HG03460 (cell line): ENCODE results near the gene RHOXF1.
"Not testable (repeated sequence)": the region's sequence is repeated elsewhere in the genome, so short reads cannot be mapped to it uniquely, and the experiment has no call there.

ENCODE experiments used
- ATAC-seq: cut with Tn5 transposase; IDR thresholded peaks from one replicate; pipeline ENCODE4 v1.9.1; 2021; ENCODE audit not compliant: unreplicated experiment

RHOXF1 gene, protein sequence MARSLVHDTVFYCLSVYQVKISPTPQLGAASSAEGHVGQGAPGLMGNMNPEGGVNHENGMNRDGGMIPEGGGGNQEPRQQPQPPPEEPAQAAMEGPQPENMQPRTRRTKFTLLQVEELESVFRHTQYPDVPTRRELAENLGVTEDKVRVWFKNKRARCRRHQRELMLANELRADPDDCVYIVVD

DNA sequence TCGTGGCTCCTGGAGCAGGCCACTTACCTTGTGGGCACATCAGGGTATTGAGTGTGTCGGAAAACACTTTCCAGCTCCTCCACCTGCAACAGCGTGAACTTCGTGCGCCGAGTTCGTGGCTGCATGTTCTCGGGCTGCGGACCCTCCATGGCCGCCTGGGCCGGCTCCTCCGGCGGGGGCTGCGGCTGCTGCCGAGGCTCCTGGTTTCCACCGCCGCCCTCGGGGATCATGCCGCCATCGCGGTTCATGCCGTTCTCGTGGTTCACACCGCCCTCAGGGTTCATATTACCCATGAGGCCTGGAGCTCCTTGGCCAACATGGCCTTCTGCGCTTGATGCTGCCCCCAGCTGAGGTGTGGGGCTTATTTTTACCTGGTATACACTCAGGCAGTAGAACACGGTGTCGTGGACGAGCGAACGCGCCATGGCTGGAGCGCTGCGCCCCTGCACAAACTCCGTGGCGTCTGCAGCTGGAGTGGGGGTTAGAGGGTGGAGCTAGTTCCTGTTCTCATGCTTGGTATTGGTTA is at the start of gene RHOXF1:
Gene RHOXF1, minus strand, starts transcription at position 476 of the 526 bp plus-strand sequence. Its CDS starts 51 bp downstream, at position 425.
- ATAC-seq, result no peak

- ATAC-seq, result not testable (repeated sequence)
These were observed 43.4 kb upstream of the RHOXF1 start for GRCh38 chrX:120159086-120159485.

- ATAC-seq, result not testable (repeated sequence)
These were observed 42.6 kb upstream of the RHOXF1 start, which contains the start of gene RHOXF2 for GRCh38 chrX:120158313-120158712. TSS of gene RHOXF2 (plus strand) at chrX:120158613. CDS start at chrX:120158751, 138 bp downstream.

- ATAC-seq, result not testable (repeated sequence)
These were observed 34.5 kb upstream of the RHOXF1 start for GRCh38 chrX:120150109-120150744.

DNA sequence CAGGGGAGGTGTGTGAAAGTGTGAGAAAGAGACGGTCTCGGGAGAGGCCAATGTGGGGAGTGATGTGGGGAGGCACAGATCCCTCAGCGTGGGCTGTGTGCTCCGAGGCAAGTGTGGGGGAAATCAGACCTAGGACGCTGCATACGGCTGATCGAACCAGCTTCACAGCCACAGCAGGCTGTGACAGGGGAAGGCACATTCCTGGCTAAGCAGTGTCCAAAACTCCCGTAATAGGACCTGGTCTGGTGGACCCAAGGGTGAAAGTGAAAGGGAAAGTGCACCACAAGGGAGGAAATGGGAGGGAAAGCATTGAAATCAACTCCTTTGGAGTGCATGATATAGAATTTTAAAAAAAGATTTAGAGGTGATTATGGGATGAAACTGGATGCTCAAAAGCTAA is 31.8 kb upstream of the RHOXF1 start:
- no peak for ATAC-seq

DNA sequence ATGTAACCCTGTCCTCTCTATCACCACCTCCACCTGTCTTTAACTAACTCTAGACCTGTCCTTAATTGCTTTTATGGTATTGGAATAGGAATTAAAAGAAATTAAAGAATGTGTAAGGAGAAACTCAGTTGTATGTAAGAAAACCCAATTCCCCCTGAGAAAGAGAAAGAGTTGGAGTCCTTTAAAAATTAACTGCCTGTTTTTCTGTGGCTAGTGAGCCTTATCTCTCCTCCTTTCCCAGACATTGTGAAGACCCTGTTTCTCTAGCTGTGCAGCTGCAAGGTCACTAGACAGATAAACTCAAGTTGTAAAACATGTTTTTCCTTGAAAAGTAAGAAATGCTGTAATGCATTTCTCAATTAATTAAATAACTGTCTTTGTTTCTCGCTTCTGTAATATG is 30.6 kb upstream of the RHOXF1 start:
- not testable (repeated sequence) for ATAC-seq

GRCh38 chrX:120145295-120145925 is 29.7 kb upstream of the RHOXF1 start:
- no peak for ATAC-seq

DNA sequence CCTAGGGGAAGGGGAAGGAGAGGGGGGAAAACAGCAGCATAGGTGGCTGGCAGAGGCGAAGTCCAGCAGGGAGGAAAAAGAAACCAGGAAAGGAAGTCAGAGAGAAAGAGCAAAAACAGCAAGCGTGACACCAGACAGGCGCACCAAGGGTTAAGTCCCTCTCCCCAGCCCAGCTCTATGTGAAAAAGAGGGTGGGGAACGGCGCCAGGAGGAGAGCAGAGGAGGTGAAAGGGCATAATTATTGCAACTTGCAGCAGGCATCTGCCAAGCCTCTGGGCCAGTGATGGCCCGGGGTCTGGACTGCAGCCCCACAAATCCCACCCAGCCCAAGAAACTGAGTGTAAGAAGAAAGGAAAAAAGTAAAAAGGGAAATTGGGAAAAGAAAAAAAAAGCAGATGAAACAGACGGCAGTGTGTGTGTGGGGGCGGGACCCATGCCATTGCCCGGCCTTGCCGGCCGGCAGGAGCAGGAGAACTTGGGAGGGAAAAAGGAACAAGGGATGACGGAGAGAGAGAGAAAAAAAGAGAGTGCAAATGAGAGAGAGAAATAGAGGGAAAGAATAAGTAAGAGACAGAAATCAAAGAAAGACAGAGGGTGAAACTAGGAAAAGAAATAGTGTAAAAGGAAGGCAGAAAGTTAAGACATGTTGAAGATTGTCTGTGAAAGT is 28.6 kb upstream of the RHOXF1 start:
- no peak for ATAC-seq

GRCh38 chrX:120140293-120140981 is 24.7 kb upstream of the RHOXF1 start:
- no peak for ATAC-seq

GRCh38 chrX:120137439-120137838 is 21.7 kb upstream of the RHOXF1 start:
- no peak for ATAC-seq

DNA sequence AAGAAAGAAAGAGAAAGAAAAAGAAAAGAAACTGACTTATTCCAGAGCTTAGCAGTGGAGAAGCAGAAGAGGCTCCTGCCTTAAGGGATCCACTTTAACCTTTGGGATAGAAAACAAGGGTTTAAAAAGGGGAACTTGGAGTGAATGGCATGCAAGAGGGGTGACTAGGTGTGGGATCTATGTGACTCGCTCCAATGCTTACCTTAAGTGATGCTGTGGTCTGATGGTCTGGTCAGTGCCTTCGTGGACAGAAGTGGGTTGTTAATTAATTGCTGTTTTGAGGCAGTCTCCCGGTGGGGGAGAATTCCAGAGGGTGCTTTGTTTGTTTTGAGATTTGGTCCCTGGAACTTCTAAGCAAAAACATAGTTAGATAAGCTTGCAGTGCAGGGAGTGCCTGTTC is 21.1 kb upstream of the RHOXF1 start:
- ATAC-seq, result no peak

- no peak for ATAC-seq
These were observed 20.4 kb upstream of the RHOXF1 start for GRCh38 chrX:120136128-120136527.

DNA sequence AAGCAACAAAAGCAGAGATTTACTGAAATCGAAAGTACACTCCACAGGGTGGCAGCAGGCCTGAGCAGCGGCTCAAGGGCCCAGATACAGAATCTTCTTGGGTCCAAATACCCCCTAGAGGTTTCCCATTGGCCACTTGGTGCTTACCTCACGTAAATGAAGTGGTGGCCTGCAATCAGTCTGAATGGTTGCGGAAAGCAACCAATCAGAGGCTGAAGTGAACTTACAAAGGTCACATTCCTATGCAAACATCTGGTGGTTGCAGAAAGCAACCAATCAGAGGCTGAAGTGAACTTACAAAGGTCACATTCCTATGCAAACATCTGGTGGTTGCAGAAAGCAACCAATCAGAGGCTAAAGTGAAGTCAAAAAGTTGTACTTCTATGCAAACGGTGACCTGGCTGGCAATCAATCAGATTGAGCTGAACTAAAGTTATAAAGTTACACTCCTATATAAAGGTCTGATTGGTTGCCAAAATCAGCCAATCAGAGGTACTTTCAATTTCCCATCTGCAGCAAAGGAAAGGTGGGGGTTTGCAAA is 12.7 kb upstream of the RHOXF1 start:
- ATAC-seq, result not testable (repeated sequence)

GRCh38 chrX:120125444-120125843 is 9.7 kb upstream of the RHOXF1 start:
- no peak for ATAC-seq

GRCh38 chrX:120120223-120120622 is 4.5 kb upstream of the RHOXF1 start:
- no peak for ATAC-seq

DNA sequence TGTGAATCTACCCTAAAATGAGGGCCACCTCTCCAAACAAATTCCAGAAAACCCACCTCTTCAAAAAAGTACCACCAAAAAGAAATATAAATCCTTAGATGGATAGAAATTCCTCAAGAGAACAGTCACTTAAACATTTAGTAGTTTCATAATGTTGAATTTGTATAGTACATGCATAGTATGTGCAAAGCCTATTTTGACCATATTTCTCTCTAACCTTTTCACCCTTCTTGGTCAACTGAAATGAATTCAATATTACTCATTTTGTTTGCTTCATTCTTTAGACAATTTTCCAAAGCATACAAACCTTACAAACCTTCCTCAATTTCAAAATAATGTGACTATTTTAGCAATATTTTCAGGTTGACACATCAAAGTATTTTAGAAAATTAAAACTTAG is 4.1 kb downstream of the RHOXF1 start:
- ATAC-seq, result no peak

- ATAC-seq, result no peak
These were observed 6.3 kb downstream of the RHOXF1 start for GRCh38 chrX:120109378-120109777.

DNA sequence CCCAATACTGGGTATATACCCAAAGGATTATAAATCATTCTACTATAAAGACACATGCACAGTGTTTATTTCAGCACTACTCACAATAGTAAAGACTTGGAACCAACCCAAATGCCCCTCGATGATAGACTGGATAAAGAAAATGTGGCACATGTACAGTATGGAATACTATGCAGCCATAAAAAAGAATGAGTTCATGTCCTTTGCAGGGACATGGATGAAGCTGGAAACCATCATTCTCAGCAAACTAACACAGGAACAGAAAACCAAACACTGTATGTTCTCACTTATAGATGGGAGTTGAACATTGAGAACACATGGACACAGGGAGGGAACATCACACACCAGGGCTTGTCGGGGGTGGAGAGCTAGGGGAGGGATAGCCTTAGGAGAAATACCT is 11.0 kb downstream of the RHOXF1 start:
- ATAC-seq, result not testable (repeated sequence)

DNA sequence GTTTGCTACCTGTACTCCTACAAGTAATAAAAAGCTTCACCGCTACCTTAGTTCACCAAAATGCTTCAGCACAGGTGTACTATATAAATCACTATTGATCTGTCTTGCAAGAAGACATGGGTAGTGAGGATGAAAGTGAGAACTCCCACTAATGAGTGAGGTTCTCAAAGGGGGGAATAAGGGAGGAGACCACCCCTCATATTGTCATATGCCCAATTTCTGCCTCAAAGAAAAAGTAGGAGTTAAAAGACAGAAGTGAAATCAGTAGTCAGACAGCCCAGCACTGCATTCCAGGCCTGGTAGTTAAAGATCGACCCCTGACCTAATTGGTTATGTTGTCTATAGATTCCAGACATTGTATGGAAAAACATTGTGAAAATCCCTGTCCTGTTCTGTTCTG is 14.7 kb downstream of the RHOXF1 start:
- ATAC-seq, result not testable (repeated sequence)

- no peak for ATAC-seq
These were observed 25.5 kb downstream of the RHOXF1 start for GRCh38 chrX:120090208-120090607.
